ENCODE results near the gene GARIN5B. TPM values are rescaled to one million over a fixed set of nuclear protein-coding genes. Genes with fewer than 3 reads are reported as not detected.
A peak's percentile ranks its signal among the peaks of the same experiment; 100 is the strongest.

GARIN5B gene
- polyA plus RNA-seq, 4 donors, result 0.13 to 0.31 (median 0.17) TPM

DNA sequence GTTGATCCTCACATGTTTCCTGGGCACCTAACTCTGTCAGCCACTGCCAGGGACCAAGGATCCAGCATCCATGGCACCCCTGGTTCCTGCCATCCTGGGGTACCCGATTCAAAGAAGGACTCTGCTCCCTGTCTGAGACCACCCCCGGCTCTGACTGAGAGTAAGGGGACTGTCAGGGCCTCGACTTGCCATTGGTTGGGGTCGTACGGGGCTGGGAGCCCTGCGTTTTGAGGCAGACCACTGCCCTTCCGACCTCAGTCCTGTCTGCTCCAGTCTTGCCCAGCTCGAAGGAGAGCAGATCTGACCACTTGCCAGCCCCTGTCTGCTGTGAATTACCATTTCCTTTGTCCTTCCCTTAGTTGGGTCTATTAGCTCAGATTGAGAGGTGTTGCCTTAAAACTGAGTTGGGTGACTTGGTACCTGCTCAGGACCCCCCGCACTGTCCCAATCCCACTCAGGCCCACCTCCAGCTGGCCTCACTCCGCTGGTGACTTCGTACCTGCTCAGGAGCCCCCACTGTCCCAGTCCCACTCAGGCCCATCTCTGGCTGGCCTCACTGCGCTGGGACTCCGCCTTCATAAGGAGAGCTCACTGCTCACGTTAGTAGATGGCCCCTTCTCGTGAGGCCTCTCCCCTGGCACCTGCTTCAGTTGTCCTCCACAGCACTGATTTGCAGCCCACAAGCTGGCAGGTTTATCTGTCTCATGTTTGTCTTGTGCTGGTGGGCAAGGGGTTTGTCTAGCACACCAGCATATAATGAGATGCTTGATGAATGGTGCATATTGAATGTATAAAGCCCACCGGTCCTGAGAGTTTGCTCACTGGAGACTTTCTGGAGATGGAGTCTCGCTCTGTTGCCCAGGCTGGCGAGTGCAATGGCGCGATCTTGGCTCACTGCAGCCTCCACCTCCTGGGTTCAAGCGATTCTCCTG is 26.6 kb upstream of the GARIN5B start:
- no peak for DNase-seq (ENCODE audit: low read depth in 4 of 4, low spot score in 3 of 4)

DNA sequence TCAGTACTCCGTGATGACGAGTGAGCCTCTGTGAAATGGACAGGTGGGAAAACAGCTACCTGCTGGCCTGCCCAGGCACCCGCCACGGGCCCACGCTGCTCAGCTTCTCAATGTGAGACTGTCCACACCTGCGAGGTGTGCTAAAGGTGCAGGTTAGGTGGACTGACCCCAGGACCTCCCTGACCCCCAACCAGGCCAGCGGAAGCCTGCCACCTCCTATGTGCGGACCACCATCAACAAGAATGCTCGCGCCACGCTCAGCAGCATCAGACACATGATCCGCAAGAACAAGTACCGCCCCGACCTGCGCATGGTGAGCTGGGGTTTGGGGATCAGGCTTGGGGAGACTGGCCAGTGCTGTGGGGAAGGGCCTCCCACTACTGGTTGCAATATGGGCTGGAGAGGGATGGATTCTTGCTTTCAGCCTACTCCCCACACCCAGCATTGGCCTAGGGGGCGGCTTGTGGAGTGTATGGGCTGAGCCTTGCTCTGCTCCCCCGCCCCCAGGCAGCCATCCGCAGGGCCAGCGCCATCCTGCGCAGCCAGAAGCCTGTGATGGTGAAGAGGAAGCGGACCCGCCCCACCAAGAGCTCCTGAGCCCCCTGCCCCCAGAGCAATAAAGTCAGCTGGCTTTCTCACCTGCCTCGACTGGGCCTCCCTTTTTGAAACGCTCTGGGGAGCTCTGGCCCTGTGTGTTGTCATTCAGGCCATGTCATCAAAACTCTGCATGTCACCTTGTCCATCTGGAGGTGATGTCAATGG is 24.9 kb upstream of the GARIN5B start:
- no peak for DNase-seq (ENCODE audit: low read depth in 4 of 4, low spot score in 3 of 4)

DNA sequence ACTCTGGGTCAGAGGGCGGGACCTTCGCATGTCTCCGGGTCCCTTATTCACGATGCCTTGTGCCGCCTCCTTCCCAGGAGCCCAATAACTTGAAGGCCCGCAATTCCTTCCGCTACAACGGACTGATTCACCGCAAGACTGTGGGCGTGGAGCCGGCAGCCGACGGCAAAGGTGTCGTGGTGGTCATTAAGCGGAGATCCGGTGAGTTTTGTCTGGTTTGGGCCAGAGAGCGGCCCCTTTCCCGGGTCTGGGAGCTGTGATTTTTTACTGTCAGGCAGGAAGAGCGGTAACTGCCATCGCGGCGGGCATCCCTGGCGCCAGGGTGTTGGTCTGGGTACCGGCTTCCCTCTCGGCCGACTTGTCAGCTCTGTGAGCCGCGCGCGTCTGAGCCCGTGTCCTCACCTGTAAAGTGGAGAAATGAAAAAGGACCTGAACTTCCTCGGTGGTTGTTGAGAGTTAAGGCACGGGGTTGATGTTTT is 23.5 kb upstream of the GARIN5B start:
- no peak for DNase-seq (ENCODE audit: low read depth in 4 of 4, low spot score in 3 of 4)

GRCh38 chr19:55385724-55386492 is 22.8 kb upstream of the GARIN5B start, which contains the start of gene RPL28:
Gene RPL28 (plus strand): TSS chr19:55385932. CDS start chr19:55386358, 426 bp downstream.
- DNase-seq (ENCODE audit: low read depth in 4 of 4, low spot score in 3 of 4), result peak; percentile 94 to 98 (median 98)

- DNase-seq (ENCODE audit: low read depth in 4 of 4, low spot score in 3 of 4), result peak; percentile 91 to 94 (median 93)
These were observed 22.1 kb upstream of the GARIN5B start for GRCh38 chr19:55384920-55385723.

DNA sequence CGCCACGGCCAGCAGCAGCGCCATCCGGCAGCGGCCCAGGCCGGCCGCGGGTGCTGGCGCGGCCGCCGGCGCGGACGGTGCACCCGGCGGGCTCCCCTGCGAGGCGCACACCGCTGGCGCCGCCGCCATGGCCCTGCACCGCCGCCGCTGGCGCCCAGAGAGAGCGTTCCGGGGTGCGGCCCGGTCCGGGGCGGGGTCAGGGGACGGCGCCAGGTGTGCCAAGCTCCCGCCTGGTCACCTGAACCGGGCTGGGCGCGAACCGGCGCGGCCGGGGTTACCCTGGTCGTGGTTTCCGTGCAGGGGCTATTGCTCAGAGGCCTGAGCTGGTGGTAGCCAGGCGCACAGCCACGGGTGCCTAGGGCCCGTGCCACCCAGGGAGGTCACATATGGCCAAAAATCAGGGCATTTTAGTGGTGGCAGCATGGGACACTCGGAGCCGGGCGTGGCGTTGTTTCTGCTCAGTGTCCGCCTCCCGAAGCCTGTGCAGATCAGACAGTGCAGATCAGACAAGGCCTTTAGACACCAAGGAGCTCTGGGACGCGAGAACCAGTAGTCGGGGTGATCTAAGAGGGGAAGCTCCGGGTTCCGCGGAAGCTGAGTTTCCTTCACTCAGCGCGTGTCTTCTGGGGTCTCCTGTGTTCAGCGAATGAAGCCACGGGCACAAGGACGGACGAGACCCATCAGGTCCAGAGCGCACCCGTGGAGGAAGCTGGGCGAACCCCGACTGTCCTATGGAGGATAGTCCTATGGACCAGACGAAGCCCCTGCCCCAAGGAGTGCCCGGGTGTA is 21.3 kb upstream of the GARIN5B start, which contains the start of gene TMEM238:
TSS of gene TMEM238 (minus strand) at position 162 of the 789 bp plus-strand sequence. CDS start at position 129, 33 bp downstream.
- no peak for DNase-seq (ENCODE audit: low read depth in 4 of 4, low spot score in 3 of 4)

DNA sequence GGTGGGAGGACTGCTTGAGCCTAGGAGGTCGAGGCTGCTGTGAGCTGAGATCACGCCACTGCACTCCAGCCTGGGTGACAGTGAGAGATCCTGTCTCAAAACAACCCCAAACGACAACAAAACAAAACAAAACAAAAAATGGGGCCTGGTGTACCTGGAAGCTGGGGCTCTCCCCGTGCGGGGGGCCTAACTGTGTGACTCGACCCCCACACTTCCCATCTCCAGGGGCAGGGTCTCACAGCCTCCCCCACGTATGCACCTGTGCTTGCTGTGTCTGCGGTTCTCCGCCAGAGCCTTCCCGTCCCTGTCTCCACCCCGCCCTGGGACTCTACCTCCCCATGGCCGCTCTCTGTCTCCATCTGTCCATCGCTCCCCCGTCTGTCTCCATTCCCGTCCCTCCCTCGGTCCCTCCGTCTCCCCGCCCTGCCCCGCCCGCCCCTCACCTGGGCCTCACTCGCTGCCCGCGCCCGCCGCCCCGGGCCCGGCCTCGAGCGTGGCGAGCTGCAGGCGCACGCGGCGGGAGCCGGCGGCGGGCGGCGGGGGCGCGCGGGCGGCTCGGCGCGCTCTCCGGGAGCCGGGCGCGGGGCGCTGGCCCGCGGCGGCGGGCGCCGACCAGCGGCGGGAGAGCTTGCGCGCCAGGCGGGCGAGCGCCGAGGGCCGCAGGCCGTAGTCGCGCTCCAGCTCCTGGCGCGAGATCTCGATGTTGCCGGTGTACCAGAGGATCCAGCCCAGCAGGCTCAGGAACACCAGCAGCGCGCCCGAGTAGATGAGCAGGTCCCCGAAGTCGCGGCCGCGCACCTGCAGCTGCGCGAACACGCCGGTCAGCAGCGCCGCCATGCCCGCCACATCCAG is 20.4 kb upstream of the GARIN5B start:
- no peak for DNase-seq (ENCODE audit: low read depth in 4 of 4, low spot score in 3 of 4)

DNA sequence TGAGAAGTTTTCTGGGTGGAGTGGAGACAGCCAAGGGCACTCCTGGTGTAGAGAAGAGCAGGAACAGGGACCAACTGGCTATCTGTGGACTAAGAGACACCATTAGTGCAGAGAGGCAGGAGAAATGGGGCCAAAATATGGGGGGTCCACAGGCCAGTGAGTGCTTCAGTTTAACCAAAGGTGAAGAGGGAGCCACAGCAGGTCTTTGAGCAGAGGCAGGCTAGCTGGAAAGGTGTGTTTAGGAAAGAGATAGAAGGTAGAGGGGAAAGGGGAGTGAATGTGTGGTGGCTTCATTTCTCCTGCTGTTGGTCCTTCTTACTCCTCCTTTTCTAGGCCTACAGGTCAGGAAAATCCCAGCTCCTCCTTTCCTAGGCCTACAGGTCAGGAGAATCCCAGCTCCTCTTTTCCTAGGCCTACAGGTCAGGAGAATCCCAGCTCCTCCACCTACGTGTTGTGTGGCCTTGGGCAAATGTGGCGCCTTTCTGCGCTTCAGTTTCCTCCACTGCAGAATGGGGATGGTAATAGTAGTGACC is 19.5 kb upstream of the GARIN5B start:
- DNase-seq (ENCODE audit: low read depth in 4 of 4, low spot score in 3 of 4), result no peak

DNA sequence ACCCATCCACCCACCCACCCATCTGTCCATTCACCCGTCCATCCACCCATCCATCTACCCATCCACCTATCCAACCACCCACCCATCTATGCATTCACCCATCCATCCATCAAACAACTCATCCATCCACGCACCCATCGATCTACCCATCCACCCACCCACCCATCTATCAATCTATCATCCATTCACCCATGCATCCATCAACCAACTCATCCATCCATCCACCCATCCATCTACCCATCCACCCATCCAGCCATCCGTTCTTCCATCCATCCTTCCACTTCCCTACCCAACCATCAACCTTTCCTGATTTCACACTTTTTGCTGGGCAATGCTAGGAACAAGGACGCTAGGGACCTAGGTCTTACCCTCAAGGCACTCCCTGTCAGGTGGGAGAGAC is 19.0 kb upstream of the GARIN5B start:
- no peak for DNase-seq (ENCODE audit: low read depth in 4 of 4, low spot score in 3 of 4)

DNA sequence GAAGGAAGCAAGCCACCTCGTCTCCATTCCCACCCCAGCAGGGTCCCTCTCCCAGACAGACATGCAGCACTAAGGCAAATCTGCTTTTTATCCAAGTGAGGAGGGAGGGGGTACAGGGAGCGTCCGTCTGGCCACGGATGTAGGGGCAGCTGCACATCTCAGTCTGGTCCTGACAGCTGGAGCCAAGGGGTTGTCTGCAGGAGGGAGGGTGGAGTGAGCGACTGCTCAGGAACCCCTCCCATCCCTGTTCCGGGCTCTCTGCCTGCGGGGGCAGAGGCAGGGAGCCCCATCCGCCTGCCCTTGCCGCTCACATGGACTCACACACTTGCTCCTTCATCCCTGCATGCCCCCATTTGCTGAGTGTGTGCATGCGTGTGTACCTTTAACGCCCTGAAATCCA is 16.1 kb upstream of the GARIN5B start:
- DNase-seq (ENCODE audit: low read depth in 4 of 4, low spot score in 3 of 4), result no peak

DNA sequence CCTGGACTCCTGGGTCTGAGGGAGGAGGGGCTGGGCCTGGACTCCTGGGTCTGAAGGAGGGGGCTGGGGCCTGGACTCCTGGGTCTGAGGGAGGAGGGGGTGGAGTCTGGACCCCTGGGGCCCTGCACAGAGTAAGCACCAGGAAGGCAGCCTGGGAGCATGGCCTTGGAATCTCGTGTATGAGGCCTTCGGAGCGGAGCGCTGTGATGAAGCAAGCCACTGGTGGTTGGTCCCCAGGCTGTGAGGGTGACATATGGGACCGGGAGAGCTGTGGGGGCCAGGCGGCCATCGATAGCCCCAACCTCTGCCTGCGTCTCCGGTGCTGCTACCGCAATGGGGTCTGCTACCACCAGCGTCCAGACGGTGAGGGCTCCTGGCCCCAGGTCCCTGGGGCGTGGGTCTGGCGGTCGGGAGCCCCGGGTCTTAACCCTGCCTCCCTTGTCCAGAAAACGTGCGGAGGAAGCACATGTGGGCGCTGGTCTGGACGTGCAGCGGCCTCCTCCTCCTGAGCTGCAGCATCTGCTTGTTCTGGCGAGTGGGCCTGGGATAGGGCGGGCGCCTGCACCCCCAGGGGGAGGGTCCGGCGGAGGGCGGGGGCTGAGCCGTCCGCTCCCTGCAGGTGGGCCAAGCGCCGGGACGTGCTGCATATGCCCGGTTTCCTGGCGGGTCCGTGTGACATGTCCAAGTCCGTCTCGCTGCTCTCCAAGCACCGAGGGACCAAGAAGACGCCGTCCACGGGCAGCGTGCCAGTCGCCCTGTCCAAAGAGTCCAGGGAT is 14.5 kb upstream of the GARIN5B start:
- DNase-seq (ENCODE audit: low read depth in 4 of 4, low spot score in 3 of 4), result no peak

GRCh38 chr19:55376241-55376933 is 13.3 kb upstream of the GARIN5B start, which contains the start of gene TMEM190:
Gene TMEM190 (plus strand): TSS chr19:55376826. CDS start chr19:55376854, 28 bp downstream.
- no peak for DNase-seq (ENCODE audit: low read depth in 4 of 4, low spot score in 3 of 4)

- DNase-seq (ENCODE audit: low read depth in 4 of 4, low spot score in 3 of 4), result no peak
These were observed 11.1 kb upstream of the GARIN5B start for GRCh38 chr19:55373993-55374757.

DNA sequence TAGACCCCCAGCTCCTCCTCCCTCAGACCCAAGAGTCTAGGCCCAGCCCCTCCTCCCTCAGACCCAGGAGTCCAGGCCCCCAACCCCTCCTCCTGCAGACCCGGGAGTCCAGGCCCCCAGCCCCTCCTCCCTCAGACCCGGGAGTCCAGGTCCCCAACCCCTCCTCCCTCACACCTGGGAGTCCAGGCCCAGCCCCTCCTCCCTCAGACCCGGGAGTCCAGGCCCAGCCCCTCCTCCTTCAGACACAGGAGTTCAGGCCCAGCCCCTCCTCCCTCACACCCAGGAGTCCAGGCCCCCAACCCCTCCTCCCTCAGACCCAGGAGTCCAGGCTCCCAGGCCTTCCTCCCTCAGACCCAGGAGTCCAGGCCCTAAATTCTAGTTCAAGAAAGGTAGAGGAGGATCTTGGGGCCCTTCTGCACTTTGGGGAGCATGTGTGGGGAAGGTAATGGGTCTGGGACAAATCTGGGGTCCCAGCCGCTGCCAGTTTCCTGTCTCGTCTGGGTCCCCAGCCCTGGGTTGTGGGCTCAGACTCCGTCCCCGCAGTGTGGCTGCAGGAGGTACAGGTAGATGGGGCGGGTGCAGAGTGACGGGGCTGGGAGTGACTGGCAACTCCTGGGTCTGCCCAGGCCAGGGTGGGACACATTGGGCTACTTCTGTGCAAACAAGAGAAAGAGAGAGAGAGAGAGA is 10.4 kb upstream of the GARIN5B start:
- no peak for DNase-seq (ENCODE audit: low read depth in 4 of 4, low spot score in 3 of 4)
